ENCODE measurements around the gene TTL.

TTL gene

GRCh38 chr2:112584891-112585250 is 102.9 kb downstream of the TTL start:
- no peak for DNase-seq

DNA sequence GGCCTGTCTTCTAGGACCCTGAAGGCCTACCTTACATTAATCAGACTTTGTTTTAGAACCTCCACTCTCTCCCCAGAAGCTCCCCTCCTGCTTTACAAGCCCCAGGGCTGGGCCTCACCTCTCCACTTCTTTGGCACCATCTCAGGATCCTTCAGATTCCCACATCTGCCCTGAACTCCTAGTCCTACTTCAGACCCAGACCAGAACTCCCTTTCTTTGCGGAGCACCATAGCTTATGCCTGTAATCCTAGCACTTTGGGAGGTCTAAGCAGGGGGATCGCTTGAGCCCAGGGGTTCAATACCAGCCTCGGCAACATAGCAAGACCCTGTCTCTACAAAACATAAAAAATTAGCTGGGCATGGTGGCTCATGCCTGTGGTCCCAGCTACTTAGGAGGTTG is 103.4 kb downstream of the TTL start:
- no peak for DNase-seq

DNA sequence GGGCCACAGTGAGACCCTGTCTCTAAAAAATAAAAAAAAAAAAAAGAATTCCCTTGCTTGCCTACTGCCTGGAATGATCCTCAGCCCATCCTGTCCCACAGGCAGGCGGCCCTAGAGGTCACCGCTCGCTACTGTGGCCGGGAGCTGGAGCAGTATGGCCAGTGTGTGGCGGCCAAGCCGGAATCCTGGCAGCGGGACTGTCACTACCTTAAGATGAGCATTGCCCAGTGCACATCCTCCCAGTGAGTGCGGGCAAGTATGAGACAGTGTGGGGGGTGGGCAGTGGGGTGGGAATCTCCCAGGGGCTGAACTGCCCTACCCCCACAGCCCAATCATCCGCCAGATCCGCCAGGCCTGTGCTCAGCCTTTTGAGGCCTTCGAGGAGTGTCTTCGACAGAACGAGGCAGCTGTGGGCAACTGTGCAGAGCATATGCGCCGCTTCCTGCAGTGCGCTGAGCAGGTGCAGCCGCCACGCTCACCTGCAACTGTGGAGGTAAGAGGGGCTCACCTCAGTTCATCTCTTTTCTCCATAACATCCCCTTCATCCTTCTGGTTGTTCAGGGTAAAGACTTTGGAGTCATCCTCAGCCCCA is 104.0 kb downstream of the TTL start:
- no peak for DNase-seq

DNA sequence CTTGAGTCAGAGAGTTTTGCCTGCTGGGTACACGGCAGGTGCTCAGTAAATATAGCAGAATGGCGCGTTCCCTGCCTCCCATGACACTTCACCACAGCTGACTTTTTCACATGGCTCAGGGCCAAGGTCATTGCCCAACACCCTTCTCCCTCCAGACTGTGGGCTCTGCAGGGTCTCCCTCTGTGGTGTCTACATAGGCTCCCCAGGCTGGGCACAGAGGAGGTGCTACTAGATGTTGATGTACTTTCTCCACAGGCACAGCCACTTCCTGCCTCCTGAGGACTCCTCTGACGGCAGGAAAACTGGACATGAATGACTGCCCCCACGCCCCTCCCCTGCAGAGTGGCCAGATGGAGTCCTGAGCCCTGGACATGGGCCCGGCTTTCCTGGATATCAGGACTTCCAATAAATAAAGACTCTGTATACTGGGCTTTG is 106.7 kb downstream of the TTL start:
- no peak for DNase-seq
